ENCODE data around the gene C20orf144.

- TF ChIP-seq CTCF (IDR thresholded peaks at IDR 0.05) (no peak), POLR2A (IDR thresholded peaks at IDR 0.05) (no peak), POLR2AphosphoS5 (IDR thresholded peaks at IDR 0.05) (no peak)
These were observed 1.5 kb upstream of the C20orf144 start for GRCh38 chr20:33660685-33661058.
